Psoas muscle (tissue), 8 donors: ENCODE results near the gene ABLIM1. TPM values are rescaled to one million over a fixed set of nuclear protein-coding genes. Genes with fewer than 3 reads are reported as not detected.

Experiments
- ATAC-seq, 4 donors: fragments of 200-7000 bp; cut with Tn5 transposase; one replicate each; pipeline ENCODE4 v1.9.1; 2020; ENCODE audit warnings: moderate library complexity in 3 of 4, mild to moderate bottlenecking in 2 of 4
- DNase-seq, 2 donors: peaks; one replicate each; pipeline ENCODE4 v3.0.0-alpha.2; 2020
- H3K27ac ChIP-seq: fragments of 200-600 bp; one replicate; pipeline ENCODE4 v1.8.0; 2022
- H3K27me3 ChIP-seq, 3 donors: fragments of 200-600 bp in 1 of 3; one replicate each; pipeline versions ENCODE4 v1.6.1 to v1.8.0; 2013 to 2022; ENCODE audit warnings: low read length in 2 of 3, mild to moderate bottlenecking in 2 of 3, moderate library complexity in 1 of 3; ENCODE audit not compliant: insufficient read depth in 3 of 3
- H3K36me3 ChIP-seq, 2 donors: fragments of 200-600 bp in 1 of 2; one replicate each; pipeline versions ENCODE4 v1.6.1 to v1.8.0; 2013 to 2022; ENCODE audit warnings: low read depth in 1 of 2, mild to moderate bottlenecking in 1 of 2, moderate library complexity in 1 of 2; ENCODE audit not compliant: insufficient read depth in 1 of 2
- H3K4me1 ChIP-seq: fragments of 200-600 bp; one replicate; pipeline ENCODE4 v1.8.0; 2022
- H3K4me3 ChIP-seq: fragments of 200-600 bp; one replicate; pipeline ENCODE4 v1.8.0; 2022; ENCODE audit warnings: mild to moderate bottlenecking
- H3K9me3 ChIP-seq: fragments of 200-600 bp; one replicate; pipeline ENCODE4 v1.8.0; 2022
- CTCF ChIP-seq: fragments of 200-600 bp; IDR thresholded peaks from one replicate; pipeline ENCODE4 v1.8.0; 2022; ENCODE audit warnings: antibody characterized with exemption
- WGBS, 3 donors: extraction: QIAGEN DNeasy Blood & Tissue Kit; methylation state at CpG; one replicate each; pipeline versions ENCODE4 v1.1.6 to v1.1.7; 2013; 5-methylcytosine and 5-hydroxymethylcytosine counted together
- intact Hi-C, 2 donors: fragments of 100-400 bp; cut with DNase I; formaldehyde crosslinking; loops; one replicate each; pipeline versions ENCODE4 v1.11.0 to v1.14.2; 2022
- polyA plus RNA-seq, 3 donors: library from polyadenylated mRNA; stranded (reverse); fragments of 200-250 nt; gene quantifications; one replicate each; pipeline ENCODE4 v1.2.3, GENCODE V29; 2013
- total RNA-seq, 4 donors: library from RNA; stranded (reverse); fragmentation: NEBNext Ultra II Directional in 2 of 4; extraction: Animal tissue kit (Norgen Biotek cat#: 25700) in 2 of 4; gene quantifications; one replicate each; pipeline versions ENCODE4 v1.2.1 to v1.2.4, GENCODE V29; 2021 to 2023
- donor health status: healthy with polysubstance abuse.
- donor health status: DM: no; HTN: no; CAD: no; lungs with moderate emphysema.
- donor health status: Bipolar disorder and iron deficiency.
- donor health status: healthy.
- donor health status: DM: yes; HTN: yes; CAD: no.
- donor health status: DM: no; HTN: no; CAD: no.
- donor health status: DM: no; HTN: no; CAD: no.
- donor health status: DM: yes; HTN: yes; CAD: no.

The ABLIM1 gene
- total and polyA plus RNA-seq, 7 donors, result 15.4 to 183 (median 21.8) TPM

GRCh38 chr10:114525368-114525949, 132.6 kb downstream of the ABLIM1 start:
- no peak for TF ChIP-seq CTCF
- no peaks in the 10 kb centered on the region for H3K27me3 ChIP-seq
- intact Hi-C loops, result no loop called here
- DNase-seq (no peak), ATAC-seq (peak in 1 of 4 donors; percentile 49)
- peak overlapping the region; percentile 54 for H3K4me3 ChIP-seq
- H3K27ac ChIP-seq, result peak overlapping the region; percentile 63
- 37 to 53% (median 44%) methylated on average over 8 of the region's 8 CpGs for WGBS, 3 donors
- peaks cover 10% of the 10 kb centered on the region for H3K4me1 ChIP-seq
- no peaks in the 10 kb centered on the region for H3K9me3 ChIP-seq
- H3K36me3 ChIP-seq, result no peaks in the 10 kb centered on the region

- 67 to 83% (median 72%) methylated on average over 3 of the region's 3 CpGs for WGBS, 3 donors
- Histone ChIP-seq H3K27me3 (no peaks in the 10 kb centered on the region), H3K4me3 (no peak overlapping the region), H3K9me3 (no peaks in the 10 kb centered on the region), H3K4me1 (peaks cover 10% of the 10 kb centered on the region), H3K27ac (no peak overlapping the region), H3K36me3 (no peaks in the 10 kb centered on the region)
- DNase-seq (no peak), ATAC-seq (no peak)
- no peak for TF ChIP-seq CTCF
- intact Hi-C loops, result no loop called here
These were observed 134.2 kb downstream of the ABLIM1 start for GRCh38 chr10:114523876-114524275.

GRCh38 chr10:114521255-114521654, 136.8 kb downstream of the ABLIM1 start:
- no peaks in the 10 kb centered on the region for H3K36me3 ChIP-seq
- DNase-seq (no peak), ATAC-seq (no peak)
- intact Hi-C loops, result no loop called here
- no peaks in the 10 kb centered on the region for H3K9me3 ChIP-seq
- no peaks in the 10 kb centered on the region for H3K27me3 ChIP-seq
- no peaks in the 10 kb centered on the region for H3K4me1 ChIP-seq
- no peak for TF ChIP-seq CTCF
- 88 to 93% (median 91%) methylated on average over 3 of the region's 3 CpGs for WGBS, 3 donors
- H3K27ac ChIP-seq, result no peak overlapping the region
- no peak overlapping the region for H3K4me3 ChIP-seq

- Histone ChIP-seq H3K27ac (no peak overlapping the region), H3K4me1 (no peaks in the 10 kb centered on the region), H3K4me3 (no peak overlapping the region), H3K9me3 (no peaks in the 10 kb centered on the region), H3K36me3 (no peaks in the 10 kb centered on the region), H3K27me3 (no peaks in the 10 kb centered on the region)
- intact Hi-C loops, result no loop called here
- no peak for TF ChIP-seq CTCF
- ATAC-seq (peak in 2 of 4 donors; percentile 29 to 52), DNase-seq (no peak)
- WGBS, 3 donors, result 24 to 34% (median 30%) methylated on average over 4 of the region's 4 CpGs
These were observed 137.6 kb downstream of the ABLIM1 start for GRCh38 chr10:114520453-114520852.

- DNase-seq (no peak), ATAC-seq (no peak)
- 44 to 56% (median 47%) methylated on average over 2 of the region's 2 CpGs for WGBS, 3 donors
- no peak overlapping the region for H3K27ac ChIP-seq
- H3K36me3 ChIP-seq, result no peaks in the 10 kb centered on the region
- H3K27me3 ChIP-seq, result no peaks in the 10 kb centered on the region
- intact Hi-C loops, result no loop called here
- no peaks in the 10 kb centered on the region for H3K4me1 ChIP-seq
- no peak for TF ChIP-seq CTCF
- H3K4me3 ChIP-seq, result no peak overlapping the region
- H3K9me3 ChIP-seq, result no peaks in the 10 kb centered on the region
These were observed 138.2 kb downstream of the ABLIM1 start for GRCh38 chr10:114519756-114520293.
